NCI-H510A treated with DMSO at 0.1 percent for 48 hours (cell line): ENCODE results near the gene MAGI1.

Experiments used
- DNase-seq: peaks from one replicate; lab custom pipeline; 2025; lab: John Stamatoyannopoulos, UW

The MAGI1 gene

DNA sequence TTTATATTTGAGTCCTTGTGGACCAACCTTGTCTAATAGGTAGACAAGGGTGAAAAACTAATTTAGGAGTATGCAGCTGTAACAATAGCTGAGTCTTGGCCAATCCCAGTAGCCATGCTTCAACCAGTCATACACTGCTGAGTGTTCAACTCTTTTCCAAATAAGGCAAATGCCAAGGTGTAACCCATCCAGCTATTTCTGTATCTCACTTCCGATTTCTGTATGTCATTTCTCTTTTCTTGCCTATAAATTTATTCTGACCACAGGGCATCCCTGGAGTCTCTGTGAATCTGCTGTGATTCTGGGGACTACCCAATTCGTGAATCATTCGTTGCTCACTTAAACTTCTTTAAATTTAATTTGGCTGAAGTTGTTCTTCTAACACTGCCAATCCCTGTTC lies 93.2 kb downstream of the MAGI1 start:
- no peak for DNase-seq

DNA sequence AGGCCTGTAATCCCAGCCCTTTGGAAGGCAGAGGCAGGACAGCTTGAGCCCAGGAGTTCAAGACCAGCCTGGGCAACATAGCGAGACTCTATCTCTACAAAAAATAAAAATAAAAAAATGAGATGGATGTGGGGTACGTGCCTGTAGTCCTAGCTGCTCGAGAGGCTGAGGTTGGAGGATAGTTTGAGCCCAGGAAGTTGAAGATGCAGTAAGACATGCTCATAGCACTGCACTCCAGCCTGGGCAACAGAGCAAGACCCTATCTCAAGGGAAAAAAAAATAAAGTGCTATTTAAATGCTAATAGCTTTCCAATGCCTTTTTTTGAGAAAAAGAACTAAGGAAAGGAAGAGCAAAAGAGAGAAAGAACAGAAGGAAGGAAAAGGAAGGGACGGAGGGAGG lies 94.5 kb downstream of the MAGI1 start:
- DNase-seq, result no peak

DNA sequence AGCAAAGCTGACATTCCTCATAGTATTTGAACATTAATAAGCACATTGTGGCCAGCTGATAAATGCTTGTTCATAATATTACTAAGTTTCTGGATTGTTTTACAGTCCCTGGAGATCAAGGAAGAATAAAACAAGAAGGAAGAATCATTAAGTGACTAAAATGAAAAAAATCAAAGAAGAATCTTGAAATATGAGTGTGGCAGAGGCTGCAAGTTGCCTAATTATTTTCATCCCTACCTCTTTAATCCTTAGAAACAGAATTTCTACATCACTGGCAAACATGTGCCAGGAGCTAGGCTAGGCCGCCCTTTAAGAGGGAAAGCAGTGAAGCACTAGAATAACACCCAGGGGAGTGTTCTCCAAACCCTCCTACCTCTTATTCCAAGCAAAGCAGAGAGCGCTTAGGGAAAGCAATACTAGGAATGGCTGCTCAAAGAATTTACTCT lies 98.9 kb downstream of the MAGI1 start:
- DNase-seq, result no peak

DNA sequence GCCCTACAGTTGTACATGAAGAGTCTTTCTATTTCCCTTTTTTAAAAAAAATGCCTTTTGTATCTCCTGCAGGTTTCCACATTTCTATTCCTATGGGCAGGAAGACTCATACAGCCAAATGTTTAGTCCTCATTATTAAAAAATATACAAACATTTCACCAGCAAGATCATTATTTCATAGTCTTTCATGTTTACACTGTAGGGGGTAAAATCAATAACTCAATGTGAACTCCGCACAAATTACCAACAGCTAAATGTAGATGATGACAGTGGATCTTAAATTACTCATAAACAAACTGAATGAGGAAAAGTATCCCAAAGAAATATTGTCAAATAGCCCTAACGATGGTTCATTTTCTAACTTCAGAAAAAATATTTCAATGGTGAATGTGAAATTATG lies 99.5 kb downstream of the MAGI1 start:
- DNase-seq, result no peak

DNA sequence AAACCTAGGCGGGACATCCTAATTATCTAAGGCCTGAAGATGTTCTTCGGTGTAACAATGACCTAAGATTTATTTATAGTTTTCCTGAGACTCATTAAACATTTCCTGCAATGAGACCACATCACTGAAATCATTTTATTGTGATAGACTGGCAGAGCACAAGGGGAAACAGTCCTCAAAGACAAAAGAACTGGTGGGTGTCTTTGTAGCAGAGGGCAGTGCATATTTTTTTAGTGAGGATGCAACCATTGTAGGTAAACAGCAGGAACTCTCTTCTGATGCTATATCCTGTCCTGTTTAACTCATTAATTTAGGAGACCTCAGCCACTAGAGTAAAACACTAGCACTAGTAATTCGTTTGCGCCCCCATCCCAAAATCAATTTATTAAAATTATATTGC lies 100.0 kb downstream of the MAGI1 start:
- no peak for DNase-seq

DNA sequence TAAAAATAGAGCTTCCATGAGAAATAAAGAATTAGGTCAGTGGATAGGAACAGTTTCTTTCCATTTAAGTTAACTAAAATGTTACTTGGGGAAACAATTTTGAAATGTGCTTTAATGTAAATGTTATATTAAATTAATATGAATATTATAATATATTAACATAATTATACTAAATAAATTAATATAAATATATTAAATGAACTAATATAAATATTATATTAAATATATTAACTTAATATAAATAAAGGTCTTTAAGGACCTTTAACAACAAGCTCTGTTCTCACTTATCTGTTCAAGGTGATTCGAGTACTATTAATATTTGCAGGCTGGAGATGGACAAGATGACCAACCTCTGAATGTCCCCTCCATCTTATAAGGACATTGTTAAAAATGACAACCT lies 100.6 kb downstream of the MAGI1 start:
- no peak for DNase-seq

DNA sequence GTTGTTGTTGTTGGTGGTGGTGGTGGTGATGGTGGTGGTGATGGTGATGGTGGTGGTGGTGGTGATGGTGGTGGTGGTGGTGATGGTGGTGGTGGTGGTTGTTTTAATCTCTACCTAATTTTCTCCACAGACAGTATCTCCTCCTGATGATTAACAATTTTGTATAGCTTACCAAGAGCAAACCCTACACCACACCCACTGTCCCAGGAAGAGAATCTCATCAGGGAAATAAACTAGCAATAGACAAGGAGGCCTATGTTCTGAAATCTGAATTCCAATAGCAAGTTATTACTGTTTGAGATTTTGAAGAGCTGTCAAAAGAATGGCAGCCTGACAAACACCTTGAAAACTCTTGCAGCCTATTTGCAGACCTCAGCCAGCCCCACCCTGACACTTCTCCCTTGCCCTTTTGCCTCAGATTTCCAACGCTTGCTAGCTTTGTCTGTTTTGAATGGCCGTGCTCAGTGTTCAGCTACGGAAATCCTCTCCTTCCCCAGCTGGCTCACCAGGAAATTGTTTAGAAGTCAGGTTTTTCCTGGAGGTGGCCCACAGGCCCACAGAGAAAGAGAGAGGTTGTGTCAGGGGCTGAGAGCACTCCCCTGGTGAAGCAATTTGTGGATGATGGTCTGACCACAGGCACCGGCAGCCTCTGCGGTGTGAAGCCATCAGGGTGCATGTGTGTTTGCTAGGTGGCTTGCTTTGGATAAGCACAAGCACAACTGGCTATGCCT lies 101.6 kb downstream of the MAGI1 start:
- DNase-seq, result no peak

DNA sequence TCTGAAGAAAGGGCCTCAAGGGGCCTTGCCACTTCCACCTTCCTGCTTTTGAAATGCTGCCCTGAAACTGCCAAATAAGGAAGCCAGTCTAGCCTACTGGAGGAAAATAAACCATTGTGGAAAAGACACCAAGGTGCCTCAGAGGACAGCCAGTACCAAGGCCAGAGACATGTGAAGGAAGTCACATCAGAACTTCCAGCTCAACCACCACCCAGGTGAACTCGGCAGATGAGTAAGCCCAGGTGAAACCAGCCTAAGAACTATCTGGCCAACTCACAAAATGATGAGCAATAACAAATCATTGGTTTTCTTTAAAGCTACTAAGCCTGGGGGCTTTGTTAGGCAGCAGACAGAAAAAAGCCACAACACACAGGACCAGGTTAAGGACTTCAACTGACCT lies 103.0 kb downstream of the MAGI1 start:
- no peak for DNase-seq

DNA sequence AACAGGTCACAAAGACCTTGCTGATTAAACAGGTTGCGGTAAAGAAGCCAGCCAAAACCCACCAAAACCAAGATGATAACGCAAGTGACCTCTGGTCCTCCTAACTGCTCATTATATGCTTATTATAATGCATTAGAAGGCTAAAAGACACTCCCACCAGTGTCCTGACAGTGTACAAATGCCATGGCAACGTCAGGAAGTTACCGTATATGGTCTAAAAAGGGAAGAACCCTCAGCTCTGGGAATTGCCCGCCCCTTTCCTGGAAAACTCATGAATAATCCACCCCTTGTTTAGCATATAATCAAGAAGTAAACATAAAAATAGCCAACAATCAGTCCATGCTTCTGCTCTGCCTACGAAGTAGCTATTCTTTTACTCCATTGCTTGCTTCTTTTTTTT lies 108.1 kb downstream of the MAGI1 start:
- DNase-seq, result no peak

DNA sequence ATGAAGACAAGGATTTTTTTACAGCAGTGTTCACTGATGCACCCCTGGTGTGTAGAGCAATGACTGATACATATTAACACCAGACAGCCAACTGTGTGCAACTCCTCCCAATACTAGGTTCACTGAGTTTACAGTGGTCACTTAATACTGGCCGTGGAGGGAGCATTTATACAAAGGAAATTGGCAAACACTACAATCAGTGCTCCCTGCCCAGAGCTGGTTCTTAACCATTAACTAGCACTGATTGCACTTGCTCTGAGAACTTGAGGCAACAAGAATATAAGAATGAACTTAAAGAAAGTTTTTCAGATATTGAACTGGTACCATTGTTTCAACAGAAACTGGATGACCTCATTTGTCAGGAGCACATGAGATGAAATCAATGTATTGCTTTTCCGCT lies 110.6 kb downstream of the MAGI1 start:
- no peak for DNase-seq

DNA sequence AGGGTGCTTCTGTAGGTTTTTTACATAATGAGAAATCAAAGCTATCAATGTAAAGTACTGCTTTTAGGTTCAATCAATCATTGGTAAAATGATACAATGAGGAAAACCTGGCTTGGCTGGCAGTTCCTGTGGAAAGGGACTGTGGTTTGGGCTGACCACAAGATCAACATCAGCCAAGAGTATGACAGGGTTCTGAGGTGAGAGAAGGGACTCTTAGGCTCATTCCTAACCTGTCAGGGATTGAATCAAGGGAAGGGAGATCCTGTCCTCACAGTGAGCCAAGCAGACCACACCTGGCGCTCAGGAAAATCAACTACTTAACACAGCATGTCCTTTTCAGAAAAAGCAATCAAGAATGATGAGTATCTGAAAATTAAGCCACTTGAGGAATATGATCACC lies 111.1 kb downstream of the MAGI1 start:
- peak; percentile 67 for DNase-seq

DNA sequence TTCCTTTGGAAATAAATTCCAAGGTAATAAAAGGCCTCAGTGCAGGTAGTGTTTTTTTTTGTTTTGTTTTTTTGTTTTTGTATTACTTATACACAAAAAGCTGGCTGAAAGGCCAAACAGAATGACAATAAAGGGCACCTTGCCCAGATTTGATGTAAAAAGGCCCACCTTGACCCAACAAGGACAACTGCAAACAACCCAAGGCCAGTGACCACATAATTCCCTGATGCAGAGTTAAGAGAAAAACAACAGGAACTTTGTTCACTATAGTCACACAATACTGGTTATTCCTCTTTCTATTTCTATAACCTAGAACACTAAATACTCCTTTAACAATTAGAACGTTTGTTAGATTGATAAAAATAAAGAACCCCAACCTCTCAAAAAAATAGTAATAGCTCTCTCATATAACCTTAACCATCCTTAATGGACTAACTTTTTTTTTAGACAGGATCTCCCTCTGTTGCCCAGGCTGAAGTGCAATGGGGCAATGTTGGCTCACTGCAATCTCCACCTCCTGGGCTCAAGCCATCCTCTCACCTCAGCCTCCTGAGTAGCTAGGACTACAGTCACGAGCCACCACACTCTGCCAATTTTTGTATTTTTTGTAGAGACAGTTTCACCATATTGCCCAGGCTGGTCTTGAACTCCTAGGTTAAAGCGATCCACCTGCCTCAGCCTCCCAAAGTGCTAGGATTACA lies 113.3 kb downstream of the MAGI1 start:
- no peak for DNase-seq

DNA sequence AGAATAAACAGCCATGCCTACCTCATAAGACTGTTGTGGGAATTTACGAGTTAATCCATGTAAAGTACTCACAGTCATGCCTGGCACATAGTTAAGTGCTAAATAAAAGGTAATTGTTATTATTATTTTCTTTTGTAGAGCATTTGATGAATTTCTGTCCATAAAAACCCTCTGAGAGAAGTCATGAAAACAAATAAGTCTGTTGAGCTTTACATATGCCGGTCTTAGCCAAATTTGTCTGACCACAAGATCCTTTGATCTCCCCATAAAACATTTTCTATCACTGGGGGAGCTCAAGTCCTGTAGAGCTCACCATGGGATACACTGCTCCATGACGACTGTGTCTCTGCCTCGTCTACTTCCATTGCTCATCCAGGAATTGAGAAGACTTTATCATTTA lies 114.0 kb downstream of the MAGI1 start:
- no peak for DNase-seq

DNA sequence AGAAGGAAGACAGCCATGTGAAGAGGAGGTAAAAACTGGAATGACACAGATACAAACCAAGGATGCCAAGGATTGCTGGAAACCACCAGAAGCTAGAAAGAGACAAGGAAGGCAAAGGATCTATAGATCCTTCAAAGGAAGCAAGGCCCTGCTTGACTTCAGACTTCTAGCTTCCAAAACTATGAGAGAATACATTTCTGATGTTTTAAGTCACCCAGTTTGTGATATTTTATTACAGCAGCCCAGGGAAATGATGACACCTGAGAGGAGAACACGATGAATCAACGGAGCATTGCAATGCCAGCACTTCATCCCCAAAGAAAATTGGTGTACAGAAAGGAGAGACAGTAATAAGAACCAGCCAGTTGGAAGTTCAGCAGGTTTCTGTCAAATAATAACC lies 116.3 kb downstream of the MAGI1 start:
- DNase-seq, result no peak

DNA sequence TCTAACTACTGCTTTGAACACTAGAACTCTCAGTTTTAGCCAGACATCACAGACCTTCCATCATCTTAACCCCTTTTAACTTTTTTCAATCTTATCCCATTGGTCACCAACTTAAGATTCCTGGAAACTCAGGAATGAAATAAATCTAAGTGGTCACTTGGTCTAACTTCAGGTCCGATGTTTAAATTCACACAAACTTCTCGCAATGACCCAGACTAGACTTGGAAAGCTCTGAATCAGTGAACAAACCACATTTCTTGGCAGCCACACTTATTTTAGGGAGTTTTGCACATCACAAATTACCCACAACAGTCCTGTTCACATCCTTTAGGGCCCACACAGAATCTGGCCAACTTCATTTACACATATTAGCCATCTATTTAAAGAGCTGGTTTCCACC lies 118.9 kb downstream of the MAGI1 start:
- DNase-seq, result no peak

DNA sequence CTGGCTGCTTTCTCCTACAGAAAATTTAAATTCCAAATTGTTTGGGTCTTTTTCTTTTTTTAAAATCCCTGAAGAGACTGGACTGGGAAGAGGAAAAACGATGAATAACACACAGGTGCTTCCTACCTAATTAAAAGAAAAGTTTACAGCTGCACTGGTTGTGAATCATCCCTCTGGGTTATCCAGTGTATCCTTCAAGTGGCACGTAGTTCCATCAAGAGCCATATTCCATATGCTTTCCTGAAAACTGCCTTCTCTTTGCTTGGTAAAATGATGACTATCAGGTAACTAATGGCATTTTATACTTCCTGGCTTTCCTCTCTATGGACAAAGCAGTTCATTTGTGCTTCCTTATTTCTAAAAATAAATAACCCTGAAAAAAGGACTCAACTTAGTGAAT lies 123.2 kb downstream of the MAGI1 start:
- DNase-seq, result no peak

DNA sequence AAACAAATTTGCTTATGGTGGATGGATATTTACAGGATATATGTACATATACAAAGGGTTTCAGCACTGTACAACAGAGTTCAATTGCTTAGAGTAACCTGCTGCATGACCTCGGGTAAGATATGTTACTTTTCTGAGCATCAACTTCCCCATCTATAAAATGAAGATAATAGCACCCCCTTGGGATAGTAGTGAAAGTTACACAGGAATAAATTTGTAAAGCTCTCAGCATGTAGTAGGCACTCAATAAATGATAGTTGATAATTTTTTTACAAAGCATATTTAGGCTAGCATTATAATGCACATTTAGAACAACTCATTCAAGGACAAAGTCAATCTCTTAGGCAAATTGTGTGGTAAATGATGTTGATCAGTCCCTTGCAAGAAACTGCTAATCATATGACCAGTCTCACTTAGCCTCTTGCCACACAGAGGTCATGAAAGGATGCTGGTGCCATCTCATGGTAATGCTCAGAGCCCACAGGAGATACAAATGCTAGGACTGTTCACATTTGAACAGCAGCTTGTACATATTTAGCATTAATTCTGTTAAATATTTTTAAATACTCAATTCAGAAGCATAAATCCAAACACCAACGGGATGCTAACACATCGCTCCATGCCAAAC lies 123.9 kb downstream of the MAGI1 start:
- no peak for DNase-seq

DNA sequence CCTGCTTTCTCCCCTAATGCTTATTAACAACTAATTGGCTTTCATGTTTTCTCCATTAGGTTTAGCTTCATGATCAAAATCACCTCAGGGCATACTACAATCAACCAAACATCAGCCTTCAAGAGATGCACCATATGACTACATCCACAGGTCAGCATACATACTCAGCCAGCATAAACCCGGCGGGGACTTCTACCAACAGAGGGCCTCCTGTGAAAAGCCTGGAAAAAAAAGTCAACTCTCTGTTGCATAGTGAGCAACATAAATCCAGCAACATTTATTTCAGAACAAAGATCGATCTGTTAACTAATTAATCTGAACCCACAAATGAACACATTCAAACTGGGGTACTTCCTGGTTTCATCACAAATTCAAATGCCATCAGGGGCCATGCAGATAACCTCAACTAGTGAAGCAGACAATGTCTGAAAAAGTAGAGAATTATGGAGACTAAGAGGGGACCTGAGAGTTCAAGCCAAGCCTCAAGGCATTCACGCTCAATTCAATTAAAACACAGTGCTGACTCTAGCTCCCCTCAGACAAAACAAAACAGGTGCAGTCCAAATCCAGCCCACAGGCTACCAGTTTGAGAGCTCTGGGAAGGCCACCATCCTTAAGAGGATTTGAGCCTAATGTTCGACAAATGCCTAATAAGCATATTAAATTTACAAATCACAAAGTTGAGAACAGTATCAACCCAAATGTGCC lies 124.5 kb downstream of the MAGI1 start:
- DNase-seq, result no peak

DNA sequence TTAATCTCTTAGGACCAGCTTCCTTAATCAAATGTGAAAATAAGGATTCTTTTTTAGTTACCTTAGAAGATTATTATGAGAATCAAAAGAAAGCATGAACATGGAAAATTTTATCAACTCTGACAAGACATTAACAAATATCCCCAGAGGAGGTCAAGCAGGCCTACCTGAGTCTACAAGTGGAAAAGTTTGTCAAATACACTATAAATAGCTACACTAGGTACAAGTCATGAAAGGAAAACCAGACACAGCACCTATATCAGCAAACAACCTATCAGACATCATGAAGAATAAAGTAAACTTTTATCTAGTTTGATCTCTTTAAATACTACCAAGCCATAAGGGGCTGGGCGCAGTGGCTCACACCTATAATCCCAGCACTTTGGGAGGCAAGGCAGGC lies 126.1 kb downstream of the MAGI1 start:
- DNase-seq, result no peak

DNA sequence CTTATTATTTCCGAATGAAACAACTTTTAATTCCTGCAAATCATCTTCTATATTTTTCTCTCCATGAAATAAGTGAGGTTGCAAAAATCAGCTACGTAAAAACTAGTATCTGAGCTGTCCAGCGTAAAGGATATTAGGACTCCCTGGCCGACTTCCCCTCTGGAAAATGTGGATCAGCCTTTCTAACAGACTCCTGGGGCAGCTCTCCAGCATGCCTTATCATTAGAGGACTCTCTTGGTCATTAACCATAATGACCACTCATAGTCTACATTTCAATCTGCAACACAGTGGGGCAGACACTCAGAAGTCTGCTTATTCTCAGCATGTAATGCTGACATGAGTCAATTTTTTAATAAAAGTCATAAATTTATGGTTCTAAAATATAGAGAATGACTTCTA lies 130.1 kb downstream of the MAGI1 start:
- DNase-seq, result no peak

DNA sequence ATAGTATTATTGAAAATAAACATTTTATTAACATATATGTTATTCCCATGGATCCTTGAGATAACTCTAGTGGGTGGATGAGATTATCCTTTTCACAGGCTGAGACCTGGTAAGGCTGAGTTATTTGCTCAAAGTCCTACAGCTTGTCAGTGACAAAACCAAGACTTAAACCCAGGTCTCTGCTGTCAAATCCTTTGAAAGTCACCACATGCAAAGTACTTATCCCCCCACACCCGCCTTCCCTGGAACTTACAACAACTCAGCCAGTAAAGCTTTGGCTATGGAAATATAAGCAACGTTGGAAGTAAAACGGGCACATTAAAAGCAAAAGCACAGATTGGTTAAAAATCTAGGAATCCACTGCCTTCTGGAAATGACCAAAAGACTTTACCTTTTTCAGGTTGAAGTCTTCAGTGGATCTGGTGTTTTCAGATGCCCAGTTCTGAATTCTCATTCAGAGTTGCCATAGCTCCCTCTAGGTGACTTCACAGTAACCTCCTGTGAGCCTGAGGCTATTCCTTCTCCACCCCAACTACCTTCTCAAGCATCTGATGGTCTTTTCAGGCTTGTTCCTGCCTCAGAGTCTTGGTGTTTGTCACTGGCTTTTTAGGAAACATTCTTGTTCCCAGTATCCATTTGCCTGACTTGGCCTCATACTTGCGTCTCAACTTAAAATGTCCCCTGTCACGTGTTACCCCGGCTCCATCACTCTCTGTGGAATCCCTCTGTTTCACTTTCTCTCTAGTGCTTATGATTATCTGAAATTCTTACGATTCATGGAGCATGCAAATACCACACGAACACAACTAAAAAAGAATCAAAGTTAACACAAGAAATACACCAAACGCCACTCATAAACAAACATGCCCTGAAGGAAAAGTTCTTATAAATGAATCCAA lies 131.2 kb downstream of the MAGI1 start:
- DNase-seq, result no peak

DNA sequence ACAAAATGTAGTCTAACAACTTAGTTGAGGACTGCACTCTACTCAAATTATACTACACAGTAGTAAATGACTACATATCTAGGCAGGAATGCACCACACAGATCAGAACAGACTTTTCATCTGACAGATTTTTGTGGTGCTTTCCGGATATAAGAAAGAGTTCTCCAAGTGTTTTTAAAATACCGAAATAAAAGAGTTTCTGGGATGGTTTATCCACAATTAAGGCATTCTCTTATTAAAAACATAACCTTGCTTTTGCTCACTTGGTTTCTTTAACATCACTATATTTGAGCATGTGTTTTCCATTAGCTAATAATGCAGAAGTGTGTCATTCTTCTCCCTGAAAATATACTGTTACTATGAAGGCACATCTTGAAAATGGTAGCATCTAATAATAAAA lies 132.9 kb downstream of the MAGI1 start:
- no peak for DNase-seq
